Uterus (tissue), 2 donors: ENCODE results near the gene RASSF10.

Experiments used
- CTCF ChIP-seq, 4 experiments: fragments of 200-600 bp in 2 of 4; fragments of 450-650 bp in 2 of 4; sonication (generic) in 2 of 4; IDR thresholded peaks; one replicate each; pipeline ENCODE4 v1.5.1; 2016 to 2019; ENCODE audit warnings: antibody characterized with exemption in 4 of 4, mild to moderate bottlenecking in 2 of 4, moderate library complexity in 1 of 4
- POLR2A ChIP-seq, 2 donors: fragments of 450-650 bp; IDR thresholded peaks; one replicate each; pipeline ENCODE4 v1.6.1; 2016; ENCODE audit warnings: antibody characterized with exemption in 2 of 2, mild to moderate bottlenecking in 1 of 2, moderate library complexity in 1 of 2

- TF ChIP-seq CTCF (IDR thresholded peaks at IDR 0.05): no peak
- no peak for TF ChIP-seq POLR2A (IDR thresholded peaks at IDR 0.05)
These were observed 22.8 kb upstream of the RASSF10 start for GRCh38 chr11:12986194-12986898.
